H1 (cell line): Measurements from ENCODE around the gene NRROS. TPM values are rescaled to one million over a fixed set of nuclear protein-coding genes. Genes with fewer than 3 reads are reported as not detected.

Experiments
- CTCF ChIA-PET: fragments of 300-600 bp; sonication (Branson Sonifier 250); formaldehyde crosslinking; loops from one replicate; lab custom pipeline; 2021; ENCODE audit not compliant: partially characterized antibody; lab: Charles Lee
- POLR2A ChIA-PET: fragments of 300-600 bp; sonication (Branson Sonifier 250); formaldehyde crosslinking; loops from one replicate; lab custom pipeline; 2021; ENCODE audit warnings: inconsistent platforms; ENCODE audit not compliant: partially characterized antibody; lab: Charles Lee
- DNase-seq, 2 experiments: peaks; one replicate each; pipeline versions ENCODE4 v3.0.0 to v3.0.0-alpha.2; 2010 to 2022; ENCODE audit warnings: low spot score in 2 of 2, low read depth in 1 of 2, mixed read lengths in 1 of 2
- FAIRE-seq: peaks from 2 replicates; lab custom pipeline; 2011; peaks lifted over from hg19 to GRCh38; lab: Jason Lieb, UNC
- H2AFZ ChIP-seq: 2 replicates; pipeline ENCODE4 v1.8.1; 2012; ENCODE audit warnings: low read length, inconsistent platforms
- H2AK5ac ChIP-seq: 2 replicates; pipeline ENCODE4 v1.6.1; 2013; ENCODE audit warnings: low read depth, low read length
- H2BK120ac ChIP-seq: replicated peaks from 2 replicates; pipeline ENCODE3; 2013; ENCODE audit warnings: low read depth, low read length, inconsistent platforms
- H2BK12ac ChIP-seq: 2 replicates; pipeline ENCODE4 v1.6.1; 2013; ENCODE audit warnings: low read depth, low read length
- H2BK15ac ChIP-seq: 2 replicates; pipeline ENCODE4 v1.6.1; 2013; ENCODE audit warnings: low read length
- H2BK20ac ChIP-seq: 2 replicates; pipeline ENCODE4 v1.6.1; 2013; ENCODE audit warnings: low read length
- H2BK5ac ChIP-seq: 2 replicates; pipeline ENCODE4 v1.6.1; 2013; ENCODE audit warnings: low read depth, low read length
- H3K14ac ChIP-seq: 2 replicates; pipeline ENCODE4 v1.6.1; 2013; ENCODE audit warnings: inconsistent platforms; ENCODE audit not compliant: insufficient read length
- H3K18ac ChIP-seq: 2 replicates; pipeline ENCODE4 v1.6.1; 2013; ENCODE audit warnings: low read length; ENCODE audit errors: extremely low read depth
- H3K23ac ChIP-seq: 2 replicates; pipeline ENCODE4 v1.6.1; 2013; ENCODE audit warnings: inconsistent platforms; ENCODE audit not compliant: insufficient read length
- H3K23me2 ChIP-seq: 2 replicates; pipeline ENCODE4 v1.6.1; 2013; ENCODE audit warnings: low read depth, low read length
- H3K27ac ChIP-seq: 2 replicates; pipeline ENCODE4 v1.6.1; 2011; ENCODE audit warnings: low read depth, low read length, inconsistent platforms
- H3K27me3 ChIP-seq, 4 experiments: replicated peaks in 1 of 4; 1 replicate in 1 of 4; 2 replicates in 3 of 4; pipeline versions ENCODE4 v1.6.1 to v1.8.1; 2011 to 2013; ENCODE audit warnings: low read length in 3 of 4, mild to moderate bottlenecking in 3 of 4, inconsistent platforms in 2 of 4, mixed read lengths in 2 of 4, moderate library complexity in 1 of 4; ENCODE audit not compliant: control insufficient read depth in 3 of 4, insufficient read depth in 3 of 4; ENCODE audit errors: extremely low read depth in 1 of 4
- H3K36me3 ChIP-seq, 4 experiments: 2 replicates each; pipeline versions ENCODE4 v1.6.1 to v1.8.1; 2011 to 2013; ENCODE audit warnings: mild to moderate bottlenecking in 4 of 4, low read length in 3 of 4, moderate library complexity in 2 of 4, control low read depth in 1 of 4, inconsistent platforms in 1 of 4; ENCODE audit not compliant: insufficient read depth in 4 of 4, control insufficient read depth in 2 of 4
- H3K4ac ChIP-seq: replicated peaks from 2 replicates; pipeline ENCODE3; 2013; ENCODE audit warnings: low read length, low read depth, mixed read lengths, inconsistent platforms; ENCODE audit not compliant: insufficient read length
- H3K4me1 ChIP-seq, 4 experiments: replicated peaks in 1 of 4; 1 replicate in 1 of 4; 2 replicates in 3 of 4; pipeline versions ENCODE4 v1.6.1 to v1.8.1; 2011 to 2013; ENCODE audit warnings: low read length in 3 of 4, inconsistent platforms in 2 of 4, mixed read lengths in 1 of 4; ENCODE audit not compliant: insufficient read depth in 4 of 4, control insufficient read depth in 3 of 4
- H3K4me2 ChIP-seq, 2 experiments: 2 replicates each; pipeline versions ENCODE4 v1.6.1 to v1.8.1; 2011 to 2013; ENCODE audit warnings: low read depth in 2 of 2, low read length in 2 of 2, control low read depth in 1 of 2, inconsistent platforms in 1 of 2, mild to moderate bottlenecking in 1 of 2; ENCODE audit not compliant: insufficient read depth in 1 of 2
- H3K4me3 ChIP-seq, 4 experiments: fragments of 200-600, 300-600 bp in 1 of 4; sonication (generic), shearing (Covaris generic), sonication (Bioruptor Twin) in 1 of 4; 2 replicates each; pipeline versions ENCODE4 v1.5.1 to v1.8.1; 2011 to 2016; ENCODE audit warnings: low read length in 4 of 4, low read depth in 3 of 4, control low read depth in 2 of 4, inconsistent platforms in 2 of 4, mild to moderate bottlenecking in 2 of 4, mixed read lengths in 1 of 4, moderate library complexity in 1 of 4; ENCODE audit not compliant: insufficient read depth in 2 of 4; ENCODE audit errors: extremely low read depth in 1 of 4
- H3K56ac ChIP-seq: replicated peaks from 2 replicates; pipeline ENCODE3; 2013; ENCODE audit warnings: low read depth, mild to moderate bottlenecking, mixed read lengths, low read length, inconsistent platforms; ENCODE audit not compliant: insufficient read length
- H3K79me1 ChIP-seq: 2 replicates; pipeline ENCODE4 v1.6.1; 2013; ENCODE audit warnings: low read depth, low read length, control low read depth
- H3K79me2 ChIP-seq, 2 experiments: 2 replicates each; pipeline versions ENCODE4 v1.6.1 to v1.8.1; 2012 to 2013; ENCODE audit warnings: low read length in 2 of 2, mild to moderate bottlenecking in 2 of 2, inconsistent platforms in 1 of 2; ENCODE audit not compliant: insufficient read depth in 2 of 2, control insufficient read depth in 1 of 2
- H3K9ac ChIP-seq, 4 experiments: replicated peaks in 1 of 4; 1 replicate in 1 of 4; 2 replicates in 3 of 4; pipeline versions ENCODE4 v1.6.1 to v1.8.1; 2011 to 2013; ENCODE audit warnings: low read depth in 3 of 4, low read length in 3 of 4, control low read depth in 2 of 4, mild to moderate bottlenecking in 2 of 4, moderate library complexity in 2 of 4, inconsistent platforms in 1 of 4; ENCODE audit errors: extremely low read depth in 1 of 4
- H3K9me3 ChIP-seq, 2 experiments: 2 replicates each; pipeline versions ENCODE4 v1.6.1 to v1.8.1; 2012 to 2013; ENCODE audit warnings: mild to moderate bottlenecking in 2 of 2, moderate library complexity in 2 of 2, control low read depth in 1 of 2, inconsistent platforms in 1 of 2, low read depth in 1 of 2, low read length in 1 of 2, mixed read lengths in 1 of 2; ENCODE audit not compliant: insufficient read depth in 2 of 2
- H4K20me1 ChIP-seq, 2 experiments: replicated peaks in 1 of 2; 2 replicates each; pipeline versions ENCODE3 to v1.8.1; 2011 to 2013; ENCODE audit warnings: inconsistent platforms in 2 of 2, low read length in 2 of 2, mild to moderate bottlenecking in 1 of 2; ENCODE audit not compliant: insufficient read depth in 2 of 2, control insufficient read depth in 1 of 2
- H4K5ac ChIP-seq: 2 replicates; pipeline ENCODE4 v1.6.1; 2013; ENCODE audit warnings: low read length, low read depth, mixed read lengths, inconsistent platforms; ENCODE audit not compliant: insufficient read length
- H4K8ac ChIP-seq: 2 replicates; pipeline ENCODE4 v1.8.0; 2013; ENCODE audit warnings: mild to moderate bottlenecking, moderate library complexity, low read length, inconsistent platforms; ENCODE audit not compliant: insufficient read depth; ENCODE audit errors: extremely low read depth
- H4K91ac ChIP-seq: replicated peaks from 2 replicates; pipeline ENCODE3; 2013; ENCODE audit warnings: low read length, mixed read lengths, inconsistent platforms; ENCODE audit not compliant: insufficient read length
- ASH2L ChIP-seq: fragments of 200-600, 300-600 bp; sonication (generic); IDR thresholded peaks from one replicate; pipeline ENCODE4 v1.7.1; 2017; ENCODE audit warnings: low read length
- CHD1 ChIP-seq: IDR thresholded peaks from 2 replicates; pipeline ENCODE4 v1.6.1; 2012; ENCODE audit warnings: low read depth, low read length, improper control_type of control experiment
- CHD2 ChIP-seq: IDR thresholded peaks from 2 replicates; pipeline ENCODE4 v1.6.1; 2012; ENCODE audit warnings: low read length, improper control_type of control experiment
- GABPA ChIP-seq: IDR thresholded peaks from 2 replicates; pipeline ENCODE4 v1.6.1; 2011; ENCODE audit warnings: mild to moderate bottlenecking, low read length, moderate library complexity, borderline replicate concordance; ENCODE audit not compliant: insufficient read depth
- HDAC2 ChIP-seq, 2 experiments: fragments of 300-600 bp in 1 of 2; sonication (generic) in 1 of 2; IDR thresholded peaks; 2 replicates each; pipeline ENCODE4 v1.6.1; 2011 to 2012; ENCODE audit warnings: low read depth in 2 of 2, low read length in 2 of 2, mild to moderate bottlenecking in 2 of 2, moderate library complexity in 2 of 2, borderline replicate concordance in 1 of 2, inconsistent platforms in 1 of 2
- HDAC6 ChIP-seq: IDR thresholded peaks from one replicate; pipeline ENCODE4 v1.7.1; 2012; ENCODE audit warnings: low read depth, mild to moderate bottlenecking, inconsistent platforms, low read length, moderate library complexity
- POLR2AphosphoS5 ChIP-seq: IDR thresholded peaks from 2 replicates; pipeline ENCODE4 v1.6.1; 2011; ENCODE audit warnings: low read depth, low read length
- POU5F1 ChIP-seq: IDR thresholded peaks from 2 replicates; pipeline ENCODE4 v1.6.1; 2011; ENCODE audit warnings: low read depth, mild to moderate bottlenecking, low read length, moderate library complexity
- SP4 ChIP-seq: IDR thresholded peaks from 2 replicates; pipeline ENCODE4 v1.6.1; 2012; ENCODE audit warnings: low read length, inconsistent platforms
- SRF ChIP-seq: IDR thresholded peaks from 2 replicates; pipeline ENCODE4 v1.6.1; 2011; ENCODE audit warnings: mild to moderate bottlenecking, low read depth, low read length, moderate library complexity
- TAF1 ChIP-seq: IDR thresholded peaks from 2 replicates; pipeline ENCODE4 v1.6.1; 2011; ENCODE audit warnings: mild to moderate bottlenecking, low read depth, low read length
- WGBS, 2 experiments: shearing (Covaris generic) in 1 of 2; methylation state at CpG; one replicate each; pipeline versions ENCODE4 v1.1.6 to v1.1.7; 2013 to 2015; ENCODE audit warnings: low lambda C conversion rate in 2 of 2, mixed read lengths in 2 of 2, inconsistent platforms in 1 of 2, low coverage in 1 of 2, missing lambda C conversion rate in 1 of 2; ENCODE audit not compliant: insufficient replicate concordance in 2 of 2, insufficient coverage in 1 of 2, insufficient read length in 1 of 2; ENCODE audit errors: extremely low coverage in 1 of 2, missing lambda C conversion rate in 1 of 2; 5-methylcytosine and 5-hydroxymethylcytosine counted together
- polyA plus RNA-seq, 7 experiments: library from polyadenylated mRNA; depleted of rRNA in 3 of 7; stranded (reverse) in 5 of 7; unstranded in 2 of 7; fragments of >200 nt in 5 of 7; fragments of 200-250 nt in 2 of 7; gene quantifications; 1 replicate in 5 of 7; 2 replicates in 1 of 7; 4 replicates in 1 of 7; pipeline versions ENCODE4 v1.2.1 to v1.2.3, GENCODE V29; 2011 to 2013; ENCODE audit warnings: missing spikeins in 2 of 7, mixed read lengths in 2 of 7
- total RNA-seq: library from RNA; stranded (reverse); fragmentation: NEBNext Ultra II Directional; extraction: Animal tissue kit (Norgen Biotek cat#: 25700); gene quantifications from 2 replicates; pipeline ENCODE4 v1.2.1, GENCODE V29; 2021
- TF ChIP-seq, protein P1 (sequence below): IDR thresholded peaks from 2 replicates; pipeline ENCODE4 v1.6.1; 2012; ENCODE audit warnings: inconsistent platforms

The NRROS gene
- total and polyA plus RNA-seq, 2 of the 8 experiments (the other 6 are each of a cell fraction or from before 2014, with no cell fraction given) = 5.3 to 7.3 TPM

DNA sequence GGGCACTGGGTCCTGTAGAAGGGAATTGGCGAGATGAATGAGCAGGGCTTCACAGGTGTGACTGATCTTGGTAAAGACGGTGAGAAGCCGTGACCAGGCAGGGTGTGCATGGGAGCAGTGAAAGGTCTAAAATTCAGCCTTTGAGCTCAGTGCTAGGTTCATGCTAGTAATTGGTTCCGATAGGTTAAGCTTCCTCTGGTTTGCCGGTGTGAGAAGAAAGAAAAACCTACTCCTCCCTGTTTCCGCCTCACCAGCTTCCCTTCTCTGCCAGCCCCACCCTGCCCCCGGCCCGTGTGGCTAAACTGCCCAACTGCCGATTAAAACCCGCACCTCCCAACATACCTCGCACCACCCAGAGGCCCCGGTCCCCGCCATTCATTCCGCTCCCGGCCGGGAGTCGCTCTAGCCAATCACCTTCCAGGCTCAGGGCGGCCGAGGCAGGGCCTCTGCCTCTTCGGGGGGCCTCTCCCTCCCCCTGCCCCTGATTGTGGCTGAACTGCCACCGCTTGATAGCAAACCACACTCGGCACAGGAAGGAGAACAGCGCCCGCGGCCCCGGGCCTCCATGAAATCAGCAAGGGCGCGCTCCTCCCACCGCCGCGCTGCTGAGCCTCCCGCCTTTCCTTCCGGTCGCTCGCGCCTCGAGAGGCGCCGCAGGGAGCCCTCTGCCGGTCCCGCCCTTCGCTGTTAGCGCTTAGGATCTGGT lies 7.3 kb upstream of the NRROS start:
- H3K4me3 ChIP-seq = peak overlapping the region; percentile 32 to 62 (median 56)
- H2BK5ac ChIP-seq = peak overlapping the region; percentile 98
- no peak overlapping the region for H3K23ac ChIP-seq
- peak overlapping the region; percentile 43 to 85 (median 80) for H3K9ac ChIP-seq
- peak overlapping the region; percentile 97; the same call in 1 of the 2 replicates for H2BK12ac ChIP-seq
- peaks cover 6% of the 10 kb centered on the region for H3K23me2 ChIP-seq
- H3K4me1 ChIP-seq = peaks cover 5 to 20% (median 14%) of the 10 kb centered on the region in 4 experiments
- FAIRE-seq (no peak), DNase-seq (peak; percentile 72 to 88)
- H3K27me3 ChIP-seq = no peaks in the 10 kb centered on the region
- peak overlapping the region; percentile 98 for H4K91ac ChIP-seq
- peak overlapping the region; percentile 100 for H3K18ac ChIP-seq
- H2AFZ ChIP-seq = peak overlapping the region; percentile 54
- peak overlapping the region; percentile 40 for H2BK20ac ChIP-seq
- ChIA-PET CTCF (interaction anchor here (1.2 to 1.8 kb wide), 4 partner anchors 11 to 54 kb away, joined by 3 to 7 read pairs (median 5); no protein-coding TSS in a partner anchor), POLR2A (interaction anchor here (0.6 to 5.9 kb wide), 21 partner anchors 8 to 310 kb away, joined by 3 to 36 read pairs (median 4); partner anchors contain the start of genes NCBP2, NRROS and SENP5)
- peak overlapping the region; percentile 69 for H3K4ac ChIP-seq
- peak overlapping the region; percentile 82 to 94 for H3K4me2 ChIP-seq
- H3K79me2 ChIP-seq = no peaks in the 10 kb centered on the region
- H4K5ac ChIP-seq = peak overlapping the region; percentile 98
- H3K56ac ChIP-seq = peak overlapping the region; percentile 43
- 4% methylated on average over 40 of the region's 43 CpGs; no CpG with 5 or more reads in 1 of the 2 experiments for WGBS, 2 experiments
- H3K27ac ChIP-seq = peak overlapping the region; percentile 94
- peak overlapping the region; percentile 100 for H2BK15ac ChIP-seq
- H3K14ac ChIP-seq = no peak overlapping the region
- peak overlapping the region; percentile 85 for H2BK120ac ChIP-seq
- 0 out of 2 replicates have a peak overlapping the region, but pooled peaks have one; percentile 88 for H2AK5ac ChIP-seq
- H4K8ac ChIP-seq = peak overlapping the region; percentile 98; the same call in 1 of the 2 replicates
- H3K9me3 ChIP-seq = no peaks in the 10 kb centered on the region
- no peaks in the 10 kb centered on the region for H3K36me3 ChIP-seq
- no peaks in the 10 kb centered on the region for H4K20me1 ChIP-seq
- no peaks in the 10 kb centered on the region; the same call in 1 of the 2 replicates for H3K79me1 ChIP-seq
- TF ChIP-seq HDAC6 (no peak), POLR2AphosphoS5 (peak; percentile 31), CHD1 (no peak), GABPA (no peak), CHD2 (no peak), SP4 (no peak), ASH2L (no peak), HDAC2 (IDR thresholded peaks at IDR 0.05; ENCODE audit: borderline replicate concordance in 1 of 2, low read depth in 2 of 2, low read length in 2 of 2) (peak in 1 of 2 experiments; percentile 47; a peak in 1 of 4 replicates), POU5F1 (no peak), TAF1 (peak; percentile 75), SRF (no peak)
- TF ChIP-seq, protein P1, sequence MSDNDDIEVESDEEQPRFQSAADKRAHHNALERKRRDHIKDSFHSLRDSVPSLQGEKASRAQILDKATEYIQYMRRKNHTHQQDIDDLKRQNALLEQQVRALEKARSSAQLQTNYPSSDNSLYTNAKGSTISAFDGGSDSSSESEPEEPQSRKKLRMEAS = peak; percentile 80
